Measurements from ENCODE around the gene OPN1MW.
"Not testable (repeated sequence)": the region's sequence is repeated elsewhere in the genome, so short reads cannot be mapped to it uniquely, and the experiment has no call there.

GRCh38 chrX:154144010-154144409, 38.4 kb upstream of the OPN1MW start, which contains the start of gene OPN1LW:
- TF ChIP-seq TAF1 (IDR thresholded peaks at IDR 0.05; ENCODE audit: low read depth); YY1 (IDR thresholded peaks at IDR 0.05; ENCODE audit: low read depth); CEBPB (IDR thresholded peaks at IDR 0.05); MAX (IDR thresholded peaks at IDR 0.05): not testable (repeated sequence)

Data from Ishikawa (cell line).